GM23338 (cell line): Measurements from ENCODE around the gene CTBP2. TPM values are rescaled to one million over a fixed set of nuclear protein-coding genes. Genes with fewer than 3 reads are reported as not detected.

Experiments used
- ATAC-seq: fragments of 200-7000 bp; cut with Tn5 transposase; 3 replicates; pipeline ENCODE4 v1.9.1; 2020
- DNase-seq: peaks from one replicate; pipeline ENCODE4 v3.0.0-alpha.2; 2015; ENCODE audit warnings: low spot score
- H2AFZ ChIP-seq: fragments of 200-600 bp; sonication (generic); 2 replicates; pipeline ENCODE4 v1.8.0; 2016; ENCODE audit warnings: antibody characterized with exemption, mild to moderate bottlenecking, moderate library complexity
- H3F3A ChIP-seq: fragments of 200-600 bp; sonication (generic); replicated peaks from 2 replicates; pipeline ENCODE4 v1.8.0; 2017; ENCODE audit warnings: antibody characterized with exemption, mixed run types, low read depth
- H3K27ac ChIP-seq: fragments of 200-600 bp; sonication (generic); 2 replicates; pipeline ENCODE4 v1.6.1; 2016; ENCODE audit warnings: low read depth
- H3K27me3 ChIP-seq: fragments of 200-600 bp; sonication (generic); 2 replicates; pipeline ENCODE4 v1.8.0; 2016; ENCODE audit warnings: mild to moderate bottlenecking, mixed run types, moderate library complexity; ENCODE audit not compliant: insufficient read depth
- H3K36me3 ChIP-seq: fragments of 200-600 bp; sonication (generic); 2 replicates; pipeline ENCODE4 v1.8.0; 2016; ENCODE audit warnings: mild to moderate bottlenecking; ENCODE audit not compliant: insufficient read depth
- H3K4me1 ChIP-seq: fragments of 200-600 bp; sonication (generic); 2 replicates; pipeline ENCODE4 v1.8.0; 2016; ENCODE audit warnings: mild to moderate bottlenecking, moderate library complexity; ENCODE audit not compliant: insufficient read depth
- H3K4me2 ChIP-seq: fragments of 200-600 bp; sonication (generic); 2 replicates; pipeline ENCODE4 v1.7.1; 2017; ENCODE audit warnings: mixed run types
- H3K4me3 ChIP-seq: fragments of 200-600 bp; sonication (generic); 2 replicates; pipeline ENCODE4 v1.6.1; 2016; ENCODE audit warnings: mixed run types
- H3K79me2 ChIP-seq: fragments of 200-600 bp; sonication (generic); replicated peaks from 2 replicates; pipeline ENCODE4 v1.8.0; 2017; ENCODE audit warnings: mild to moderate bottlenecking; ENCODE audit not compliant: insufficient read depth
- H3K9me2 ChIP-seq: fragments of 200-600 bp; sonication (generic); 2 replicates; pipeline ENCODE4 v1.8.0; 2017; ENCODE audit not compliant: insufficient read depth
- H4K20me1 ChIP-seq: fragments of 200-600 bp; sonication (generic); replicated peaks from 2 replicates; pipeline ENCODE4 v1.8.0; 2017; ENCODE audit warnings: mild to moderate bottlenecking; ENCODE audit not compliant: insufficient read depth
- H3K27ac Mint-ChIP-seq: 2 replicates; pipeline ENCODE4 v1.8.0; 2020; ENCODE audit warnings: inconsistent platforms, mild to moderate bottlenecking, moderate library complexity, mixed read lengths
- H3K27me3 Mint-ChIP-seq: 3 replicates; pipeline ENCODE4 v1.8.0; 2022; ENCODE audit warnings: low read depth, mild to moderate bottlenecking, moderate library complexity, mixed read lengths, inconsistent platforms; ENCODE audit not compliant: insufficient read depth, poor library complexity
- H3K36me3 Mint-ChIP-seq: 3 replicates; pipeline ENCODE4 v1.8.0; 2021; ENCODE audit warnings: low read depth, mild to moderate bottlenecking, inconsistent platforms, moderate library complexity, mixed read lengths
- H3K4me1 Mint-ChIP-seq: 3 replicates; pipeline ENCODE4 v1.8.0; 2020; ENCODE audit warnings: mild to moderate bottlenecking, inconsistent platforms, mixed read lengths
- H3K4me3 Mint-ChIP-seq: 3 replicates; pipeline ENCODE4 v1.8.0; 2021; ENCODE audit warnings: moderate library complexity, mild to moderate bottlenecking, inconsistent platforms, mixed read lengths
- H3K9me3 Mint-ChIP-seq: 3 replicates; pipeline ENCODE4 v1.8.0; 2020; ENCODE audit warnings: moderate library complexity, mild to moderate bottlenecking, inconsistent platforms, mixed read lengths
- EZH2 ChIP-seq: fragments of 200-600 bp; sonication (generic); IDR thresholded peaks from one replicate; pipeline ENCODE4 v1.8.0; 2017; ENCODE audit warnings: antibody characterized with exemption, mild to moderate bottlenecking, low read depth; ENCODE audit not compliant: unreplicated experiment
- NANOG ChIP-seq: IDR thresholded peaks from 2 replicates; pipeline ENCODE4 v1.6.1; 2016; ENCODE audit warnings: antibody characterized with exemption, borderline replicate concordance
- POLR2AphosphoS5 ChIP-seq: IDR thresholded peaks from 2 replicates; pipeline ENCODE4 v1.6.1; 2016; ENCODE audit warnings: antibody characterized with exemption, low read depth
- polyA plus RNA-seq: library from polyadenylated mRNA; unstranded; fragments of >200 nt; fragmentation: Nextera tagmentation; extraction: Ambion mirVana; gene quantifications from 2 replicates; pipeline ENCODE4 v1.2.1, GENCODE V29; 2016
- total RNA-seq: library from RNA; depleted of rRNA; stranded (reverse); fragments of >200 nt; shearing (Covaris generic); gene quantifications from 2 replicates; pipeline ENCODE4 v1.2.3, GENCODE V29; 2014
- TF ChIP-seq, protein P1 (sequence below): IDR thresholded peaks from 2 replicates; pipeline ENCODE4 v1.6.1; 2016; ENCODE audit warnings: antibody characterized with exemption
- TF ChIP-seq, protein P2 (sequence below): fragments of 250-450 bp; sonication (Bioruptor Pico); IDR thresholded peaks from 2 replicates; pipeline ENCODE4 v1.5.0; 2020; ENCODE audit warnings: mild to moderate bottlenecking, moderate library complexity
- TF ChIP-seq, protein P3 (sequence below), 2 experiments: fragments of 200-600 bp in 1 of 2; sonication (generic) in 1 of 2; conservative IDR thresholded peaks; 2 replicates each; pipeline versions ENCODE4 v1.5.1 to v1.6.1; 2016 to 2017; ENCODE audit warnings: antibody characterized with exemption in 2 of 2, low read depth in 2 of 2, mild to moderate bottlenecking in 2 of 2, moderate library complexity in 1 of 2

Gene CTBP2
- total and polyA plus RNA-seq, 2 experiments from 2014 or later: 133 to 265 TPM

DNA sequence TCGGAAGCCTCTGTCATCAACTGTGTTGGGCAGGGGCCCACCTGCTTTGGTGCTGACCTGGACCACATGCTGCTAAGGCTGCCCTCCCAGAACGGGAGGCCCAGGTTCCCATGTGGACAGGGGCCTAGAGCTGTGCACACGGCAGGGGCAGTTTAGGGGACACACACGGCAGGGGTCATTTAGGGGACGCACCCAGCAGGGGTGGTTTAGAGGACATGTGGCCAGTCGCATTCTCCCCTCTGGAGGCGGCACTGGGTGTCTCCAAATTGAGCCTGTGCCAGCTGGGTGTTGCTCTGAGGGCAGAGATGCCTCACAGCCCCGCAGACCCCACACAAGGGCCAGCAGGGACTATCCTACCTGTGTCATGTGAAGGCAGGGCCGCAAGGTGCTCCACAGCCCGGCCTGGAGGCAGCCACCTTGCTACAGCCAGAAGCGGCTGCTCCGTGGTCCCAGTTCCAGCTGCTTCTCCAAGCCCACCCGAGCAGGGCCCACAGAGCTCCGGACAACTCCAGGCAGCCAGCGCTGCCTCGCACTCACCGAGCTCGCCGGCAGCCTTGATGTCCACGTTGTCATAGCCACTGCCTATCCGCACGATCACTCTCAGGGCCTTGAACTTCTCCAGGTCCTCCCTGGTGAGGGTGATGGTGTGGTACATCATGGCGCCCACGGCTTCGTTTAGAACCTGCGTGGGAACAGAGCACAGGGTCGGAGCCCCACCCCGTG, 157.8 kb downstream of the CTBP2 start:
- H3K9me2 ChIP-seq: no peaks in the 10 kb centered on the region
- peaks cover 42% of the 10 kb centered on the region for H3K79me2 ChIP-seq
- Mint-ChIP-seq H3K27ac (no peak overlapping the region), H3K27me3 (peaks cover 51% of the 10 kb centered on the region), H3K4me3 (no peak overlapping the region), H3K4me1 (peaks cover 14% of the 10 kb centered on the region), H3K36me3 (peaks cover 86% of the 10 kb centered on the region), H3K9me3 (peaks cover 3% of the 10 kb centered on the region; the same call in 1 of the 3 replicates)
- H4K20me1 ChIP-seq: peaks cover 37% of the 10 kb centered on the region
- DNase-seq (no peak), ATAC-seq (no peak)
- H3F3A ChIP-seq: 0 out of 2 replicates have a peak, but pooled peaks cover 9% of the 10 kb centered on the region
- H3K36me3 ChIP-seq: peaks cover 12% of the 10 kb centered on the region; the same call in 1 of the 2 replicates
- H3K4me2 ChIP-seq: no peak overlapping the region
- no peak overlapping the region for H3K27ac ChIP-seq
- no peaks in the 10 kb centered on the region for H3K4me1 ChIP-seq
- TF ChIP-seq POLR2AphosphoS5: no peak
- TF ChIP-seq, protein P1, sequence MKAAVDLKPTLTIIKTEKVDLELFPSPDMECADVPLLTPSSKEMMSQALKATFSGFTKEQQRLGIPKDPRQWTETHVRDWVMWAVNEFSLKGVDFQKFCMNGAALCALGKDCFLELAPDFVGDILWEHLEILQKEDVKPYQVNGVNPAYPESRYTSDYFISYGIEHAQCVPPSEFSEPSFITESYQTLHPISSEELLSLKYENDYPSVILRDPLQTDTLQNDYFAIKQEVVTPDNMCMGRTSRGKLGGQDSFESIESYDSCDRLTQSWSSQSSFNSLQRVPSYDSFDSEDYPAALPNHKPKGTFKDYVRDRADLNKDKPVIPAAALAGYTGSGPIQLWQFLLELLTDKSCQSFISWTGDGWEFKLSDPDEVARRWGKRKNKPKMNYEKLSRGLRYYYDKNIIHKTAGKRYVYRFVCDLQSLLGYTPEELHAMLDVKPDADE: no peak
- no peaks in the 10 kb centered on the region for H3K27me3 ChIP-seq
- H2AFZ ChIP-seq: no peak overlapping the region
- no peak overlapping the region for H3K4me3 ChIP-seq

DNA sequence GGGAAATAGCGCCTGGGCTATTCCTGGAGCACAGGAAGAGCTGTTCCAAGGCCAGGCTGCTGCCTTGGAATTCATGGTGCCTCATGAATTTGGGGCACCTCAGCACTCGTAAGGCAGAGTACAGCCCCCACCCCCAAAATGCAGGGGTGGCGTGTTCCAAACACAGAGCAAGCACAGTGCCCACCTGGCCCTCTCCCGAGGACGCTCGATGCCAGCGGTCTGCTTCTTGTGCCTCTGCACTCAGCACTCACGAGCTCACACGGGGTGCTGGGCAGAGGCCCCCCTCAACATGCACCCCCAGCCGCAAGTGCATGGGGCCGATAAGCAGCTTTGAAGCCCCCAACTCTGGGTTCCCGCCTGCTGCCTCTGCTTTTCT, 158.3 kb downstream of the CTBP2 start:
- Histone ChIP-seq H4K20me1 (peaks cover 33% of the 10 kb centered on the region), H3K27ac (no peak overlapping the region; the same call in 1 of the 2 replicates), H3K4me3 (no peak overlapping the region), H3F3A (peaks cover 10% of the 10 kb centered on the region; the same call in 1 of the 2 replicates), H3K27me3 (no peaks in the 10 kb centered on the region), H3K4me2 (no peak overlapping the region), H3K36me3 (peaks cover 12% of the 10 kb centered on the region; the same call in 1 of the 2 replicates), H3K9me2 (no peaks in the 10 kb centered on the region), H2AFZ (no peak overlapping the region), H3K79me2 (peaks cover 36% of the 10 kb centered on the region), H3K4me1 (no peaks in the 10 kb centered on the region)
- Mint-ChIP-seq H3K36me3 (peaks cover 89% of the 10 kb centered on the region), H3K4me3 (no peak overlapping the region), H3K27ac (no peak overlapping the region), H3K27me3 (peaks cover 51% of the 10 kb centered on the region), H3K4me1 (peaks cover 11% of the 10 kb centered on the region), H3K9me3 (peaks cover 3% of the 10 kb centered on the region; the same call in 1 of the 3 replicates)
- no peak for ATAC-seq
- no peak for DNase-seq
- TF ChIP-seq EZH2 (no peak), NANOG (no peak)
- TF ChIP-seq, protein P2, sequence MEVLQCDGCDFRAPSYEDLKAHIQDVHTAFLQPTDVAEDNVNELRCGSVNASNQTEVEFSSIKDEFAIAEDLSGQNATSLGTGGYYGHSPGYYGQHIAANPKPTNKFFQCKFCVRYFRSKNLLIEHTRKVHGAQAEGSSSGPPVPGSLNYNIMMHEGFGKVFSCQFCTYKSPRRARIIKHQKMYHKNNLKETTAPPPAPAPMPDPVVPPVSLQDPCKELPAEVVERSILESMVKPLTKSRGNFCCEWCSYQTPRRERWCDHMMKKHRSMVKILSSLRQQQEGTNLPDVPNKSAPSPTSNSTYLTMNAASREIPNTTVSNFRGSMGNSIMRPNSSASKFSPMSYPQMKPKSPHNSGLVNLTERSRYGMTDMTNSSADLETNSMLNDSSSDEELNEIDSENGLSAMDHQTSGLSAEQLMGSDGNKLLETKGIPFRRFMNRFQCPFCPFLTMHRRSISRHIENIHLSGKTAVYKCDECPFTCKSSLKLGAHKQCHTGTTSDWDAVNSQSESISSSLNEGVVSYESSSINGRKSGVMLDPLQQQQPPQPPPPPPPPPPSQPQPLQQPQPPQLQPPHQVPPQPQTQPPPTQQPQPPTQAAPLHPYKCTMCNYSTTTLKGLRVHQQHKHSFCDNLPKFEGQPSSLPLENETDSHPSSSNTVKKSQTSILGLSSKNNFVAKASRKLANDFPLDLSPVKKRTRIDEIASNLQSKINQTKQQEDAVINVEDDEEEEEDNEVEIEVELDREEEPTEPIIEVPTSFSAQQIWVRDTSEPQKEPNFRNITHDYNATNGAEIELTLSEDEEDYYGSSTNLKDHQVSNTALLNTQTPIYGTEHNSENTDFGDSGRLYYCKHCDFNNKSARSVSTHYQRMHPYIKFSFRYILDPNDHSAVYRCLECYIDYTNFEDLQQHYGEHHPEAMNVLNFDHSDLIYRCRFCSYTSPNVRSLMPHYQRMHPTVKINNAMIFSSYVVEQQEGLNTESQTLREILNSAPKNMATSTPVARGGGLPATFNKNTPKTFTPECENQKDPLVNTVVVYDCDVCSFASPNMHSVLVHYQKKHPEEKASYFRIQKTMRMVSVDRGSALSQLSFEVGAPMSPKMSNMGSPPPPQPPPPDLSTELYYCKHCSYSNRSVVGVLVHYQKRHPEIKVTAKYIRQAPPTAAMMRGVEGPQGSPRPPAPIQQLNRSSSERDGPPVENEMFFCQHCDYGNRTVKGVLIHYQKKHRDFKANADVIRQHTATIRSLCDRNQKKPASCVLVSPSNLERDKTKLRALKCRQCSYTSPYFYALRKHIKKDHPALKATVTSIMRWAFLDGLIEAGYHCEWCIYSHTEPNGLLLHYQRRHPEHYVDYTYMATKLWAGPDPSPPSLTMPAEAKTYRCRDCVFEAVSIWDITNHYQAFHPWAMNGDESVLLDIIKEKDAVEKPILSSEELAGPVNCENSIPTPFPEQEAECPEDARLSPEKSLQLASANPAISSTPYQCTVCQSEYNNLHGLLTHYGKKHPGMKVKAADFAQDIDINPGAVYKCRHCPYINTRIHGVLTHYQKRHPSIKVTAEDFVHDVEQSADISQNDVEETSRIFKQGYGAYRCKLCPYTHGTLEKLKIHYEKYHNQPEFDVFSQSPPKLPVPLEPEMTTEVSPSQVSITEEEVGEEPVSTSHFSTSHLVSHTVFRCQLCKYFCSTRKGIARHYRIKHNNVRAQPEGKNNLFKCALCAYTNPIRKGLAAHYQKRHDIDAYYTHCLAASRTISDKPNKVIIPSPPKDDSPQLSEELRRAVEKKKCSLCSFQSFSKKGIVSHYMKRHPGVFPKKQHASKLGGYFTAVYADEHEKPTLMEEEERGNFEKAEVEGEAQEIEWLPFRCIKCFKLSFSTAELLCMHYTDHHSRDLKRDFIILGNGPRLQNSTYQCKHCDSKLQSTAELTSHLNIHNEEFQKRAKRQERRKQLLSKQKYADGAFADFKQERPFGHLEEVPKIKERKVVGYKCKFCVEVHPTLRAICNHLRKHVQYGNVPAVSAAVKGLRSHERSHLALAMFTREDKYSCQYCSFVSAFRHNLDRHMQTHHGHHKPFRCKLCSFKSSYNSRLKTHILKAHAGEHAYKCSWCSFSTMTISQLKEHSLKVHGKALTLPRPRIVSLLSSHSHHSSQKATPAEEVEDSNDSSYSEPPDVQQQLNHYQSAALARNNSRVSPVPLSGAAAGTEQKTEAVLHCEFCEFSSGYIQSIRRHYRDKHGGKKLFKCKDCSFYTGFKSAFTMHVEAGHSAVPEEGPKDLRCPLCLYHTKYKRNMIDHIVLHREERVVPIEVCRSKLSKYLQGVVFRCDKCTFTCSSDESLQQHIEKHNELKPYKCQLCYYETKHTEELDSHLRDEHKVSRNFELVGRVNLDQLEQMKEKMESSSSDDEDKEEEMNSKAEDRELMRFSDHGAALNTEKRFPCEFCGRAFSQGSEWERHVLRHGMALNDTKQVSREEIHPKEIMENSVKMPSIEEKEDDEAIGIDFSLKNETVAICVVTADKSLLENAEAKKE (CRISPR knock-in tag): no peak
- TF ChIP-seq, protein P3, sequence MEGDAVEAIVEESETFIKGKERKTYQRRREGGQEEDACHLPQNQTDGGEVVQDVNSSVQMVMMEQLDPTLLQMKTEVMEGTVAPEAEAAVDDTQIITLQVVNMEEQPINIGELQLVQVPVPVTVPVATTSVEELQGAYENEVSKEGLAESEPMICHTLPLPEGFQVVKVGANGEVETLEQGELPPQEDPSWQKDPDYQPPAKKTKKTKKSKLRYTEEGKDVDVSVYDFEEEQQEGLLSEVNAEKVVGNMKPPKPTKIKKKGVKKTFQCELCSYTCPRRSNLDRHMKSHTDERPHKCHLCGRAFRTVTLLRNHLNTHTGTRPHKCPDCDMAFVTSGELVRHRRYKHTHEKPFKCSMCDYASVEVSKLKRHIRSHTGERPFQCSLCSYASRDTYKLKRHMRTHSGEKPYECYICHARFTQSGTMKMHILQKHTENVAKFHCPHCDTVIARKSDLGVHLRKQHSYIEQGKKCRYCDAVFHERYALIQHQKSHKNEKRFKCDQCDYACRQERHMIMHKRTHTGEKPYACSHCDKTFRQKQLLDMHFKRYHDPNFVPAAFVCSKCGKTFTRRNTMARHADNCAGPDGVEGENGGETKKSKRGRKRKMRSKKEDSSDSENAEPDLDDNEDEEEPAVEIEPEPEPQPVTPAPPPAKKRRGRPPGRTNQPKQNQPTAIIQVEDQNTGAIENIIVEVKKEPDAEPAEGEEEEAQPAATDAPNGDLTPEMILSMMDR (conservative IDR thresholded peaks at IDR 0.05; ENCODE audit: low read depth in 2 of 2): no peak
- TF ChIP-seq, protein P1: no peak
